ENCODE results near the gene KRTAP21-2. TPM values are rescaled to one million over a fixed set of nuclear protein-coding genes. Genes with fewer than 3 reads are reported as not detected.

KRTAP21-2 gene
- total and polyA plus RNA-seq, 4 donors, result not detected

- no peaks in the 10 kb centered on the region for H3K36me3 ChIP-seq (ENCODE audit: control insufficient read depth in 4 of 4, insufficient read depth in 3 of 4, low read depth in 1 of 4, low read length in 3 of 4)
- WGBS, result 80% methylated on average over 3 of the region's 3 CpGs
- DNase-seq (ENCODE audit: low spot score), result no peak
- H3K27me3 ChIP-seq (ENCODE audit: control insufficient read depth in 4 of 4, insufficient read depth in 4 of 4, low read length in 3 of 4), result no peaks in the 10 kb centered on the region
- peaks cover 0 to 2% (median 0%) of the 10 kb centered on the region in 4 donors for H3K9me3 ChIP-seq (ENCODE audit: control insufficient read depth in 4 of 4, low read length in 3 of 4)
- no peak overlapping the region for H3K4me3 ChIP-seq (ENCODE audit: low read depth in 1 of 3, low read length in 3 of 3)
- TF ChIP-seq RAD21 (IDR thresholded peaks at IDR 0.05) (no peak), YY1 (IDR thresholded peaks at IDR 0.05) (no peak), JUND (IDR thresholded peaks at IDR 0.05) (no peak), RXRA (IDR thresholded peaks at IDR 0.05) (no peak), REST (IDR thresholded peaks at IDR 0.05) (no peak), GABPA (IDR thresholded peaks at IDR 0.05 in 1 of 2, conservative IDR thresholded peaks at IDR 0.05 in 1 of 2) (no peak), TAF1 (conservative IDR thresholded peaks at IDR 0.05) (no peak), HNF4A (conservative IDR thresholded peaks at IDR 0.05) (no peak), FOXA2 (IDR thresholded peaks at IDR 0.05) (no peak), SP1 (IDR thresholded peaks at IDR 0.05) (no peak), FOXA1 (IDR thresholded peaks at IDR 0.05) (no peak), MAX (IDR thresholded peaks at IDR 0.05) (no peak), CTCF (IDR thresholded peaks at IDR 0.05; ENCODE audit: low read depth, low read length, missing input control) (no peak), ATF3 (IDR thresholded peaks at IDR 0.05) (no peak), EGR1 (IDR thresholded peaks at IDR 0.05; ENCODE audit: low read depth in 2 of 2) (no peak)
- no peak overlapping the region for H3K27ac ChIP-seq (ENCODE audit: low read depth in 1 of 2, low read length in 2 of 2)
- H3K9ac ChIP-seq (ENCODE audit: low read depth in 1 of 2, low read length in 2 of 2), result no peak overlapping the region
- H3K4me1 ChIP-seq (ENCODE audit: control insufficient read depth in 4 of 4, insufficient read depth in 4 of 4, low read length in 3 of 4), result peaks cover 0 to 2% (median 0%) of the 10 kb centered on the region in 4 donors
Measured at GRCh38 chr21:30713766-30714165, 33.3 kb downstream of the KRTAP21-2 start.

- Histone ChIP-seq H3K4me1 (ENCODE audit: control insufficient read depth in 4 of 4, insufficient read depth in 4 of 4, low read length in 3 of 4) (peaks cover 0 to 2% (median 0%) of the 10 kb centered on the region in 4 donors), H3K9me3 (ENCODE audit: control insufficient read depth in 4 of 4, low read length in 3 of 4) (peaks cover 0 to 2% (median 0%) of the 10 kb centered on the region in 4 donors), H3K27me3 (ENCODE audit: control insufficient read depth in 4 of 4, insufficient read depth in 4 of 4, low read length in 3 of 4) (no peaks in the 10 kb centered on the region), H3K27ac (ENCODE audit: low read depth in 1 of 2, low read length in 2 of 2) (no peak overlapping the region), H3K36me3 (ENCODE audit: control insufficient read depth in 4 of 4, insufficient read depth in 3 of 4, low read depth in 1 of 4, low read length in 3 of 4) (no peaks in the 10 kb centered on the region), H3K4me3 (ENCODE audit: low read depth in 1 of 3, low read length in 3 of 3) (no peak overlapping the region), H3K9ac (ENCODE audit: low read depth in 1 of 2, low read length in 2 of 2) (no peak overlapping the region)
- no peak for DNase-seq (ENCODE audit: low spot score)
- 24% methylated on average over 3 of the region's 3 CpGs for WGBS
- no peak for TF ChIP-seq MAX (IDR thresholded peaks at IDR 0.05)
- TF ChIP-seq GABPA (IDR thresholded peaks at IDR 0.05 in 1 of 2, conservative IDR thresholded peaks at IDR 0.05 in 1 of 2), result no peak
- no peak for TF ChIP-seq RXRA (IDR thresholded peaks at IDR 0.05)
- TF ChIP-seq CTCF (IDR thresholded peaks at IDR 0.05; ENCODE audit: low read depth, low read length, missing input control), result no peak
- TF ChIP-seq SP1 (IDR thresholded peaks at IDR 0.05), result no peak
- no peak for TF ChIP-seq ATF3 (IDR thresholded peaks at IDR 0.05)
- no peak for TF ChIP-seq YY1 (IDR thresholded peaks at IDR 0.05)
- TF ChIP-seq HNF4A (conservative IDR thresholded peaks at IDR 0.05), result no peak
- no peak for TF ChIP-seq EGR1 (IDR thresholded peaks at IDR 0.05; ENCODE audit: low read depth in 2 of 2)
- no peak for TF ChIP-seq REST (IDR thresholded peaks at IDR 0.05)
- no peak for TF ChIP-seq HNF4G (IDR thresholded peaks at IDR 0.05)
- no peak for TF ChIP-seq FOXA2 (IDR thresholded peaks at IDR 0.05)
Measured at GRCh38 chr21:30710499-30710898, 36.6 kb downstream of the KRTAP21-2 start.

Data from liver (tissue), 9 donors.